Embryonic facial prominence (tissue), 1 donor: ENCODE measurements around the gene PATL1.

Experiments
- DNase-seq: peaks from one replicate; pipeline ENCODE4 v3.0.0-alpha.2; 2016; ENCODE audit errors: extremely low spot score

PATL1 gene

GRCh38 chr11:59614277-59615119, 54.3 kb downstream of the PATL1 start:
- no peak for DNase-seq

DNA sequence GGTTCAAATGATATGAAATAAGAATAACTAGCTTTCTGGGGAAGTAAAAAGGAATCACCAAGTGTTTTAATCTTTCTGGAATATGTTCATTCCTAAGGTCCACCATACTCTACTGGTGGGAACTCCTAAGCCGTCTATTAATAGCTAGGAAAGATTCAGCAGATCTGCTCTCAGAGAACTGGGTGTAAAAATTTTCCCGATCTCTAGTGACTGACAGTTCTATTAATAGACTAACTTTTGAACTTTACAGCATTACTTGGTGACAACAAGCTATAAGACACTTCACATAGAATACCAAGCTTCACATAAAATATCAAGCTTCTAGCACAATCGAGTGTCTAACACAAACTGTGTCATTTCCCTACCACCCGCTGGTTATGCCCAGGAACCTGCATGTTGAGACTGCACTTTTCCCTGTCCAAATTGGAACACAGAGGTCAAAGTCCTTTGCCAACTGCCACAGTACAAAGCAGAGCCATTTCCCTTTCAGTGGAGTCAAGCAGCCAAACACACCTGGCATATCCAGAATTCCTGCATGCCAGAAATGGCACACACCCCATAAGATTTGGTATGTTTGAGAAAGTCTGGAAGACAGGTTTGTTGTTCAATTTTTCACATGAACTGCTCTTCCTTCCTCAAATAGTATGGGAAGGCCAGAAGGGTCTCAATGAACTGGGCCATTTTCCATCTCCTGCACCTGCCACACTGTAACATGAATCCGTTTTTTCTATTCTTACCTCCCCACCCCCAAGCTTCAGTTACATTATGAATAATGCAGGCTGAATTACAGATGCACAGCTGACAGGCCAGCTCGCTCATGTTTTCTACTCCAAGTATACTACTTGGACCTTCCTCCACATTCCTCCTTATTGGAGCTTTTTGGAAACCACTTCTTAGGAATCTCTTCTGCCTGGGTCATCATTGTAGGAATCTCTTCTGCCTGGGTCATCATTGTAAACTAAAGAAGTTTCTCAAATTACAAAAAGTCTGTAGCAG, 57.0 kb downstream of the PATL1 start:
- no peak for DNase-seq

GRCh38 chr11:59610289-59610688, 58.5 kb downstream of the PATL1 start:
- no peak for DNase-seq

DNA sequence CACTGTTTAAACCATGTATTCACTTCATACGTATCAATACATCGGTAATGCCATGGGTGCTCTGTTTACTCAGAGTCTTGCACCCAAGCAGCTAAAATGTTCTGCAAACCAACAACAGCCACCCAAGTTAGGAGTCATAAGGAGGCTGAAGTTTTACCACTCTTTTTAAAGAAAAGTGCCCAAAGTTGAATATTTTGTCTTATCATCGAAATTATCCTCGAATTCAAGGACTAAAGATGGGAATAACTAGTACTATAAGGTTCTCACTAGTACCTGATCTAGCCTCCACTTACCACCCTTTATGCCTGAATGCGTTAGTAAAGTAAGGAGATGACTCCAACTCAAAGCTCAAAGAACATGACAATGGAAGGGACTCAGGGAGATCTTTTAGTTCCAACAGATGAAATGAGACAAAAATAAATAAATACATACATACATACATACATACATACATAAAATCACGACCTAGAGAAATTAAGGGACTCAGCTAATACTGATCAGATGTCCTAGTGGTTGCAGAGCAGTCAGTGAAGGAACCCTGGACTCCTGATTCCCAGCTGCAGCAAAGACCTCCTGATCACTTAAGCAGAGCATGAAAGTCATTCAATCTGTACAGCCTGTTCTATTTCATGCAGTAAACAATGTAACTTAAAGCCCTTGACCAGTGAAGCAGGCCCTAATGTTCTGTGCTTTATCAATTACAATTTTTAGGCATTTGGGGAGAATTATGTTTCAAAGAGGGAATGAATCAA, 61.0 kb downstream of the PATL1 start:
- no peak for DNase-seq

GRCh38 chr11:59602432-59602831, 66.4 kb downstream of the PATL1 start:
- no peak for DNase-seq

- no peak for DNase-seq
These were observed 67.0 kb downstream of the PATL1 start for GRCh38 chr11:59601788-59602187.

GRCh38 chr11:59600636-59601035, 68.2 kb downstream of the PATL1 start:
- no peak for DNase-seq

GRCh38 chr11:59600234-59600633, 68.6 kb downstream of the PATL1 start:
- no peak for DNase-seq

GRCh38 chr11:59598961-59599360, 69.9 kb downstream of the PATL1 start:
- DNase-seq, result no peak
